Thoracic aorta (tissue), 2 donors: ENCODE results near the gene BABAM2. TPM values are rescaled to one million over a fixed set of nuclear protein-coding genes. Genes with fewer than 3 reads are reported as not detected.

ENCODE experiments used
- ATAC-seq: fragments of 150-250 bp; one replicate; pipeline ENCODE4 v1.8.0; 2017; ENCODE audit warnings: low read depth; ENCODE audit not compliant: insufficient number of reproducible peaks, low FRiP score
- DNase-seq: peaks from one replicate; pipeline ENCODE4 v3.0.0-alpha.2; 2020; ENCODE audit warnings: low spot score
- H3K27ac ChIP-seq, 2 donors: fragments of 200-600 bp; sonication (generic); 1 replicate in 1 of 2; 2 replicates in 1 of 2; pipeline ENCODE4 v1.5.1; 2016; ENCODE audit warnings: mild to moderate bottlenecking in 2 of 2, moderate library complexity in 2 of 2
- H3K27me3 ChIP-seq: fragments of 200-600 bp; sonication (generic); replicated peaks from 2 replicates; pipeline ENCODE4 v1.6.0; 2016; ENCODE audit warnings: mild to moderate bottlenecking; ENCODE audit not compliant: insufficient read depth
- H3K36me3 ChIP-seq: fragments of 200-600 bp; sonication (generic); one replicate; pipeline ENCODE4 v1.5.1; 2016
- H3K4me1 ChIP-seq, 2 donors: fragments of 200-600 bp; sonication (generic); 1 replicate in 1 of 2; 2 replicates in 1 of 2; pipeline versions ENCODE4 v1.5.1 to v1.6.0; 2016; ENCODE audit warnings: low read depth in 2 of 2, mild to moderate bottlenecking in 1 of 2; ENCODE audit not compliant: control insufficient read depth in 1 of 2
- H3K4me3 ChIP-seq: fragments of 200-600 bp; sonication (generic); 2 replicates; pipeline ENCODE4 v1.5.1; 2016; ENCODE audit warnings: mild to moderate bottlenecking
- H3K9me3 ChIP-seq: fragments of 200-600 bp; sonication (generic); 2 replicates; pipeline ENCODE4 v1.5.1; 2016
- total RNA-seq, 2 donors: library from RNA; depleted of rRNA; stranded (reverse); fragments of >200 nt; gene quantifications; one replicate each; pipeline versions ENCODE4 v1.1.0 to v1.2.3, GENCODE V29; 2016
- TF ChIP-seq, protein P1 (sequence below): fragments of 200-600 bp; sonication (generic); IDR thresholded peaks from one replicate; pipeline ENCODE4 v1.5.1; 2019; ENCODE audit warnings: antibody characterized with exemption

The BABAM2 gene
- total RNA-seq, 2 donors from 2014 or later: 24.7 to 32.8 TPM

DNA sequence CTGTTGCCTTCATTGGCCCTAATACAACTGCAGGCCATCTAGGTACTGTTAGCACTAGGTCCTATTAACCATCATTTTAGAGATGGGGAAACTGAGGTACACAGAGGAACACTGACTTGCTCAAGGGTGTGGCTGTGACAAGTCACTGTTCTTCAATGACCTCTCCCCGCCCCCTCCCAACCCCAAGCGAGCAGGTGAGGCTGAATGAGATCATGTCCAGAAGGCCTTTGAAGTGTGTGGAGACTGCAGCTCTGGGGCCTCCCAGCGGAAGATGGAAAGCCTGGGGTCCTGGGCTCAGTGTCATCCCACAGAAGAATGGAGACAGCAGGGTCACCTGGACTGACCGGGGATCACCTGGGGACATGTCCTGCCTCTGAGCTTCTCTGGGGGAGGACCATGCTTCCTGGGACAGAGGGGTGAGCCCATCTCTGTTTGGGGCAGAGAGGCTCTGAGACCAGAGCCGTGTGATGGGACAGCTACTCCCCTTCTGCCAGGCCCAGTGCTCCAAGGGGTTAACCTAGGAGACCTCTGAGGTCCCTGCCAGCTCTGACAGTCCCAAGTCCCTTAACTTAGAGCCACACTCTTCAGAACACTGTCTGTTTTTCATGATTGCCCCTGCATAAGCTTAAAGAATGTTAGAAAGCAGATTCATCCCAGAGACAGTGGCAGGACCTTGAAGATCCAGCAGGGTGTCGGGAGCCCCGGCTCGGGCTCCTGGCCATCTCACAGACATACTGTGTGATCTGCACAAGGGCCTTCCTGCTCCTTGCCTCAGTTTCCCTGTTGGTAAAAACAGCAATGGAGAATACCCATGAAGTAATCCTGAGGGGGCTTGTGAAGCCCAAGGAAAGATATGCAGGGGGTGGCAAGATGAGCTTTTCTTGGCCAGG, 485.5 kb downstream of the BABAM2 start:
- ATAC-seq (no peak), DNase-seq (no peak)
- no peaks in the 10 kb centered on the region for H3K27me3 ChIP-seq
- H3K36me3 ChIP-seq: no peaks in the 10 kb centered on the region
- no peak overlapping the region for H3K27ac ChIP-seq
- TF ChIP-seq, protein P1, sequence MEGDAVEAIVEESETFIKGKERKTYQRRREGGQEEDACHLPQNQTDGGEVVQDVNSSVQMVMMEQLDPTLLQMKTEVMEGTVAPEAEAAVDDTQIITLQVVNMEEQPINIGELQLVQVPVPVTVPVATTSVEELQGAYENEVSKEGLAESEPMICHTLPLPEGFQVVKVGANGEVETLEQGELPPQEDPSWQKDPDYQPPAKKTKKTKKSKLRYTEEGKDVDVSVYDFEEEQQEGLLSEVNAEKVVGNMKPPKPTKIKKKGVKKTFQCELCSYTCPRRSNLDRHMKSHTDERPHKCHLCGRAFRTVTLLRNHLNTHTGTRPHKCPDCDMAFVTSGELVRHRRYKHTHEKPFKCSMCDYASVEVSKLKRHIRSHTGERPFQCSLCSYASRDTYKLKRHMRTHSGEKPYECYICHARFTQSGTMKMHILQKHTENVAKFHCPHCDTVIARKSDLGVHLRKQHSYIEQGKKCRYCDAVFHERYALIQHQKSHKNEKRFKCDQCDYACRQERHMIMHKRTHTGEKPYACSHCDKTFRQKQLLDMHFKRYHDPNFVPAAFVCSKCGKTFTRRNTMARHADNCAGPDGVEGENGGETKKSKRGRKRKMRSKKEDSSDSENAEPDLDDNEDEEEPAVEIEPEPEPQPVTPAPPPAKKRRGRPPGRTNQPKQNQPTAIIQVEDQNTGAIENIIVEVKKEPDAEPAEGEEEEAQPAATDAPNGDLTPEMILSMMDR: no peak
- no peak overlapping the region for H3K4me3 ChIP-seq
- no peaks in the 10 kb centered on the region for H3K4me1 ChIP-seq
- H3K9me3 ChIP-seq: no peaks in the 10 kb centered on the region

DNA sequence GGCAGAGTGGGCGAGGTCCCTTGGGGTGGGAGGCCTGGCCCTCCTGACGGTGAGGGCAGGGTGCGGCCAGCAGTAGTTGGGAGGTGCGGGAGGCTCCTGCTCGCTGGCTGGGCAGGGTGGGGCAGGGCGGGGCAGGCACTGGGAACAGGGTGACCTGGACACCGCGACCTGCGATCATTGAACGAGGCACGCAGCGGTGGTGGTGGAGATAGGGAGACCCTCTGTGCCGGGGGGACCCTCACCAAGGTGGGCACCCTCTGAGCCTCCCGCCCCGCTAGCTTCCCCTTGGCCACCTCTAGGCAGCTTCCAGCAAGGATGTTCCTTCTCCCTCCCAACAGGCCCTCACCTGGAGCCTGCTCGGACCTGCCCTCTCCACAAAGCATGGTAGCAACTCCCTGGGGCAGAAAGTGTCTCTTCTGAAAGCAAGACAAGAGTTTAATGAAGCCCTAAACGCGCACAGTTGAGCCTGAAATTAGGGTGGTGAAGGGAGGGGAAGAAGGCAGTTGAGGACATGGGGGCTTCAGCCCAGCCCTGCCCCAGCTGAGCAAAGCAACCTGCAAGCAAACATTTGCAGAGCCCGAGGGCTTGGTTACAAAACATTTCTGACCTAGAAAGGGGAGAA, 486.8 kb downstream of the BABAM2 start:
- DNase-seq (no peak), ATAC-seq (no peak)
- H3K27ac ChIP-seq: no peak overlapping the region
- TF ChIP-seq, protein P1: no peak
- no peaks in the 10 kb centered on the region for H3K36me3 ChIP-seq
- no peak overlapping the region for H3K4me3 ChIP-seq
- no peaks in the 10 kb centered on the region for H3K9me3 ChIP-seq
- no peaks in the 10 kb centered on the region for H3K27me3 ChIP-seq
- H3K4me1 ChIP-seq: no peaks in the 10 kb centered on the region

DNA sequence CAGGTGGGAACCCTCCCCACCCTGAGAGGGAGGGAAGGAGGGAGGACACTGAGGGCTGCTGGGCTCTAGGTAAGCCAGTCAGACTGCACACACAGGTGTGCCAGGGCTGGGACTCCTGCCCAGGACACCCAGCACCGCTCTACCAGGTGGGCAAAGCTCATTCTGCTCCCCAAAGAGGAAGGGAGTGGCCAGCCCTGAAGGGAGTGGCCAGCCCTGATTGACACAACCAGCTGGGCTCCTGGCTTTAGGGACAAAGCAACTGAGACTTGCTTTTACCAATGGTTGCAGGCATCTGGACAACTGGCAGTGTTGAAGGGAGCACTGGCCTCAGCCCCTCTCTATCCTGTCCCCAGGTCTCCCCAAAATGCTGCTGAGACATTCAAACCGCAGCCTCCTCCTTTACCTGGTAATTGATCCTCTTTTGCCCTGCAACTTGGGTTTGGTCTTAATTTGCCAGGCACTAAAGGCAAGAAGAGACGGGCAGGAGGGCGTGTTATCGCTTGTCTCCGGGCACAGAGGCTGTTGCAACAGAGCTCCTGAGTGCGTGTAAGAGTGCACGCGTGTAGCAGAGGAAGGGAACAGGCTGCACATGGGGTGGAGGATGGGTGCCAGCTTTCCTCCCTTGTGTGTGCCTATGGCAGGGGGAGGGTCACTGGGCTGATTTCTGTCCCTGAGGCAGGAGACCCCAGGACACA, 487.6 kb downstream of the BABAM2 start:
- Histone ChIP-seq H3K4me3 (no peak overlapping the region), H3K9me3 (no peaks in the 10 kb centered on the region), H3K27ac (no peak overlapping the region), H3K36me3 (no peaks in the 10 kb centered on the region), H3K4me1 (no peaks in the 10 kb centered on the region), H3K27me3 (no peaks in the 10 kb centered on the region)
- ATAC-seq (no peak), DNase-seq (no peak)
- TF ChIP-seq, protein P1: no peak

DNA sequence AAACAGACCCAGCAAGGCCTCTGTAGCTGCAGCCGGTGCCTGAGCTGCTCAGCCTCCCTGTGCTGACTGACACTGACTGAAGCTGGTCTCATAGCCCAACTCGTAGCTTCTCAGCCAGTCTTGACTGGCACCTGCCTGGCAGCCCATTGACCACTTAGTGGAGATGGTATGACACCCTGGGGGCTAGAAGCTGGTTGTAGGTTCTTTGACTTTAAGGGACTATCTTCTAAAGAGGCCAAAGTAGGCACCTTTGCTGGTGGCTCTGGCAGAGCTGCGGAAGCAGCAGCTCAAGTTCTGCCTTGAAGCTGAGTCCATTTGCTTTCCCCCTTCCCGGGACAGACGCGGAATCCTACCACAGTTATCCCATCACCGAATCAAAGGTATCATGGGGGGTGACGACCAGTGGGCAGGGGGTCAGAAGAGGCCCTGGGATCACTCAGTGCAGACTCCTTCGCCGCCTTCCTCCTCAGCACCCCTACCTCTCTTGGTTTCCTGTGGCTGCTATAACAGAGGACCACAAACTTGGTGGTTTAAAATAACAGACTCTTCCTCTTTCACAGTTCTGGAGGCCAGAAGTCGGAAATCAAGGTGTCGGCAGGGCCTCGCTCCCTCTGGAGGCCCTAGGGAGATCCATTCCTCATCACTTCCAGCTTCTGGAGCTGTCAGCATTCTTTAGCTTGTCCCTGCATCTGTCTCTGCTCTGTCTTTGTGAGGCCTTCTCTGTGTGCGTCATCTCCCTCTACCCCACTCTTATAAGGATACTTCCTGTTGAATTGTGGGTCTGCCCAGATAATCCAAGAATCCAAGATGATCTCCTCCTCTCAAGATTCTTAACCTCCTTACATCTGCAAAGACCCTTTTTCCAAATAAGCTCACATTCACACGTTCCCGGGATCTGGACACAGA, 488.4 kb downstream of the BABAM2 start:
- TF ChIP-seq, protein P1: no peak
- ATAC-seq (peak; percentile 10), DNase-seq (no peak)
- Histone ChIP-seq H3K9me3 (no peaks in the 10 kb centered on the region), H3K4me3 (no peak overlapping the region), H3K4me1 (no peaks in the 10 kb centered on the region), H3K27me3 (no peaks in the 10 kb centered on the region), H3K27ac (no peak overlapping the region), H3K36me3 (no peaks in the 10 kb centered on the region)
